GM10248 (cell line): ENCODE results near the gene MEPE.

Source experiments
- CTCF ChIA-PET: fragments of 300-600 bp; sonication (Branson Sonifier 250); formaldehyde crosslinking; extraction: SDS; loops from one replicate; lab custom pipeline; 2021; ENCODE audit warnings: antibody characterized with exemption; lab: Yijun Ruan, JAX
- POLR2A ChIA-PET: fragments of 350-650 bp; sonication (Branson Sonifier 250); formaldehyde crosslinking; extraction: SDS; loops from one replicate; lab custom pipeline; 2020; ENCODE audit warnings: antibody characterized with exemption; lab: Yijun Ruan, JAX
- DNase-seq: peaks from one replicate; pipeline ENCODE4 v3.0.0; 2012; ENCODE audit errors: extremely low spot score
- CTCF ChIP-seq: IDR thresholded peaks from 2 replicates; pipeline ENCODE4 v1.5.1; 2012; ENCODE audit warnings: mild to moderate bottlenecking, low read depth; ENCODE audit errors: extremely low read depth, missing control alignments, control extremely low read depth

The MEPE gene

GRCh38 chr4:87865288-87865687, 32.5 kb downstream of the MEPE start:
- DNase-seq, result no peak
- POLR2A ChIA-PET, result no interaction called here
- no peak for TF ChIP-seq CTCF
- CTCF ChIA-PET, result interaction anchor here (1.8 kb wide), 1 partner anchor 17 kb away, joined by 7 read pairs; no protein-coding TSS in a partner anchor

- ChIA-PET CTCF (interaction anchor here (1.2 kb wide), 1 partner anchor 18 kb away, joined by 4 read pairs; no protein-coding TSS in a partner anchor), POLR2A (no interaction called here)
- TF ChIP-seq CTCF, result no peak
- no peak for DNase-seq
These were observed 33.3 kb downstream of the MEPE start for GRCh38 chr4:87865960-87866598.

- DNase-seq, result no peak
- ChIA-PET POLR2A (no interaction called here), CTCF (no interaction called here)
- no peak for TF ChIP-seq CTCF
These were observed 35.8 kb downstream of the MEPE start for GRCh38 chr4:87868522-87868921.

- ChIA-PET POLR2A (interaction anchor here (0.6 kb wide), 1 partner anchor 23 kb away, joined by 3 read pairs; no protein-coding TSS in a partner anchor), CTCF (interaction anchor here (0.9 to 1.3 kb wide), 2 partner anchors 13 to 50 kb away, joined by 3 read pairs; no protein-coding TSS in a partner anchor)
- no peak for TF ChIP-seq CTCF
- no peak for DNase-seq
These were observed 39.3 kb downstream of the MEPE start for GRCh38 chr4:87872028-87872427.

DNA sequence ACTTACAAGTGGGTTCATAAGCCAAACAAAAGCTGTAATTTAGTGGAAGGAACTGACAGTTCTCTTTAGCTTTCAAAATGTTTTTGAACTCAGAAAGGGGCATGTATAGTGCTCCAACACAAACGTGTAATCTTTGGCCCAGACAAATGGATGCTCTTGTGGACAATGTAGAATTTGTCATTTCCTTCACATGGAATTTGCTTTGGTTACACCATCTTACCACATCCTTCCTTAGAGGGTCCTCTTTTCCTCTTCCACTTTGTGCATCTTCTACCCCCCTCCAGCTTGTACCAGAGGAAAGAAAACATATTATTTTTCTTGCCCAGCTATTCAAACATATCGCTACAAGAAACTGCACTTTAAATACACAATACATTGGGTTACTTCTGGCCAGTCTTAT, 42.4 kb downstream of the MEPE start:
- ChIA-PET POLR2A (no interaction called here), CTCF (no interaction called here)
- TF ChIP-seq CTCF, result no peak

GRCh38 chr4:87880106-87880505, 47.3 kb downstream of the MEPE start:
- ChIA-PET CTCF (no interaction called here), POLR2A (no interaction called here)
- TF ChIP-seq CTCF, result no peak
- DNase-seq, result no peak

More for the DNA sequence above, 42.4 kb downstream of the MEPE start:
- no peak for DNase-seq
